ENCODE data around the gene ZBTB20.

ZBTB20 gene

DNA sequence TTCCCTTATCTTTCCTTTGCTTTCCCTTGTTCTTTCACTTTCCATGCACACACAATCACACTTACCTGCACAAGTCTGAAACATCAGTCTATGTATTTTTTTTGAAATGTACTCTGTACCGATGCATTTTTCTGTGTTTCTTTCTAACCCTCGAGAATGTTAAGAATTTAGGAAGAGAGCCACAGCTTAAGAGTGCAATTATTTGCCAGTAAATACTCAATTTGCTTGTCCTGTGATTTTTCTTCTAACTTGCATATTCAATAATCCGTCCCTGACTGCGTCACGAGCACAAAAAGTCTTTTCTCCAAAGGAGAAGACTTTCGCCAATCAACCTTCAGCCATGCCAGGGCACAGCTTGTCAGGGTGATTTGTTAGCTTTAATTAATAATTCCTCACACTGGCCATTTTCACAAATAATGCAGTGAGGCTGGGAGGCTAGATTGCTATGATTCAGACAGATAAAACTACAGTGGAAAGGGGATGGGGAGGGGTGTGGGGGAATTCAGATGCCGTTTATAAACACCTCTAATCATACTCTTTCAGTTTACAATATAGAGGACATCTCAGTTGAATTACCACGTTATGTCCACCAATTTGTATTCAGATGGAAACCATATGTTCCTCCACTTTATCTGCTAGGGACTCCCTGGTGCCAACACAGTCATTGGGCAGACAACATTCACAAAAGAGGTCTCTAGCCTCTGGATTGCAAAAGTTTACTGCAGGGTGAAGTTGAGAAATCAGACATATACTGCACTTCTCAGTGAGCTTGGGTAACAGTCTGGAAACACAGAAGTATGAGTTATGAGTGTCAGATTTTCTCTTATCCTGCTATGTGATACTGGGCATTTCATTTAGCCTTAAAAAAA lies 388.0 kb downstream of the ZBTB20 start:
- DNase-seq (ENCODE audit: insufficient read length, low spot score) (no peak), FAIRE-seq (no peak)
- TF ChIP-seq, protein P1, sequence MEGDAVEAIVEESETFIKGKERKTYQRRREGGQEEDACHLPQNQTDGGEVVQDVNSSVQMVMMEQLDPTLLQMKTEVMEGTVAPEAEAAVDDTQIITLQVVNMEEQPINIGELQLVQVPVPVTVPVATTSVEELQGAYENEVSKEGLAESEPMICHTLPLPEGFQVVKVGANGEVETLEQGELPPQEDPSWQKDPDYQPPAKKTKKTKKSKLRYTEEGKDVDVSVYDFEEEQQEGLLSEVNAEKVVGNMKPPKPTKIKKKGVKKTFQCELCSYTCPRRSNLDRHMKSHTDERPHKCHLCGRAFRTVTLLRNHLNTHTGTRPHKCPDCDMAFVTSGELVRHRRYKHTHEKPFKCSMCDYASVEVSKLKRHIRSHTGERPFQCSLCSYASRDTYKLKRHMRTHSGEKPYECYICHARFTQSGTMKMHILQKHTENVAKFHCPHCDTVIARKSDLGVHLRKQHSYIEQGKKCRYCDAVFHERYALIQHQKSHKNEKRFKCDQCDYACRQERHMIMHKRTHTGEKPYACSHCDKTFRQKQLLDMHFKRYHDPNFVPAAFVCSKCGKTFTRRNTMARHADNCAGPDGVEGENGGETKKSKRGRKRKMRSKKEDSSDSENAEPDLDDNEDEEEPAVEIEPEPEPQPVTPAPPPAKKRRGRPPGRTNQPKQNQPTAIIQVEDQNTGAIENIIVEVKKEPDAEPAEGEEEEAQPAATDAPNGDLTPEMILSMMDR (IDR thresholded peaks at IDR 0.05; ENCODE audit: insufficient read depth, missing control alignments), result no peak

DNA sequence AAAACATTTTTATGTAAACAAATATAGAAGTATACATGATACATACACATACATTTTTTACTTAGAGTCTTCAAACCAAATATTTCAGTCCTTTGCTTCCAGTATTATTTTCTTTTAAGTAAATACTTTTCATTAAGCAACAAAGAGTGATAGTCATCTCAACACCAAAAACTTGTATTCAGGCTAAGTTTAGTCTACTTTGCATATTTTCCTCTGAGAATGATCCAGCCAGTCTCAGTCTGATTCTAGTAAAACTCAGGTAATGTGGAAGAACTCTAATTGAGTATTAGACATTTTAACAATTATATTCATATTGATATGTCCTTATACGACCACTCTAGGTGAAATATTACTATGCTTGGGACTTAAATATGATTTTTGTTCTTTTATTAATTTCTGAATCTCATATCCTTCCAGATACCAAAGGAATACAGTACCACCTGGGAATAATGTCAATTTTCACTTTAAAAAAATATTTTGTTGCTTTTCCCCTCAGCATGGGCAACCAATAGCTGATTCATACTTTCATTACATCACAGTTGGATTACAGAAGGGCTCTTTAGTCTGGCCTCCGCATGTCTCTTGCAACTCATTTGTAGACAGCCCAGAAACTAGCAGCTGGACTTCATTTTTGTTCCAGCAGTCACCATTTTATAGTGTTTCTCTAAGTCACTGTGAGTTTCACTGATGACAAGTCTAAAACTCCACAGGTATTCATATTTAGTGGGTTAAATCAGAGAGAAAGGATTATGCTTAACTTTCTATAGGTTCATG lies 390.4 kb downstream of the ZBTB20 start:
- DNase-seq (ENCODE audit: insufficient read length, low spot score) (no peak), FAIRE-seq (peak; percentile 41)
- TF ChIP-seq, protein P1 (IDR thresholded peaks at IDR 0.05; ENCODE audit: insufficient read depth, missing control alignments), result no peak

- no peak for FAIRE-seq
- TF ChIP-seq, protein P1 (IDR thresholded peaks at IDR 0.05; ENCODE audit: insufficient read depth, missing control alignments), result no peak
- no peak for DNase-seq (ENCODE audit: insufficient read length, low spot score)
These were observed 400.6 kb downstream of the ZBTB20 start for GRCh38 chr3:114746502-114746901.

GRCh38 chr3:114745322-114746240 lies 401.5 kb downstream of the ZBTB20 start:
- no peak for FAIRE-seq
- DNase-seq (ENCODE audit: insufficient read length, low spot score), result no peak

DNA sequence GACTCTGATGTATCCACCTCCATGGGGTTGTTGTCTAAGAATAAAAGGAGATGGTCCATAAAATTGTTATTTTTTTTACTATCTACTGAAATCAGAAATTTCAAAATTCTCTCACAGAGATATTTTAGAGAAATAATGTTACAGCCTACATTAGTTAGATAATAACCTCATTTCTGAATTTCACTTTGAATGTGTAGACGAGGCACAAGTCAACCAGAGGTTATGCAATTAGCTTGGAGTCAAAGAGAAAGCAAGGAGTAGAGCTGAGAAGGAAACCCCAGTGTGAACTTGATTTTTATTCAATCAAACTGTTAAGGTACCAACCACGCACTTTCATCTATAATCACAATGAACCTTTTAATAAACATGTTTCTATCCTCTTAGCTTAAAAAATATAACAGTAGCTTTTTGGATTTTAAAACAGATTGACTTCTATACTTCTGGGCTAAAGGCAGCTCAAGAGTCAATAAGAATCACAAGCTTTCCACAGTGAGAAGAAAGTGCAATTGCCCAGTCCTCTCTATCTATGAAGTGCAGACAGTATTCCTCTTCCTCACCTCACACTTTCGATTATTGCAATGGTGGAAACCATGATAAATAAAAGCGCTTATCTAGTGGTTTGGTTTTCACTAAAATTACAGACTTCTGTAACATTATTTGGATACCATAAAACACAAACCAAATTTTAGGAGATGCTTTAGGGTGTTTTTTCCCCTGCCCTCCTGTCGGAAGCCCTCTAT lies 403.2 kb downstream of the ZBTB20 start:
- DNase-seq (ENCODE audit: insufficient read length, low spot score) (no peak), FAIRE-seq (no peak)
- TF ChIP-seq, protein P1 (IDR thresholded peaks at IDR 0.05; ENCODE audit: insufficient read depth, missing control alignments), result no peak

More at GRCh38 chr3:114745322-114746240, 401.5 kb downstream of the ZBTB20 start:
- TF ChIP-seq, protein P1 (IDR thresholded peaks at IDR 0.05; ENCODE audit: insufficient read depth, missing control alignments), result no peak

DNA sequence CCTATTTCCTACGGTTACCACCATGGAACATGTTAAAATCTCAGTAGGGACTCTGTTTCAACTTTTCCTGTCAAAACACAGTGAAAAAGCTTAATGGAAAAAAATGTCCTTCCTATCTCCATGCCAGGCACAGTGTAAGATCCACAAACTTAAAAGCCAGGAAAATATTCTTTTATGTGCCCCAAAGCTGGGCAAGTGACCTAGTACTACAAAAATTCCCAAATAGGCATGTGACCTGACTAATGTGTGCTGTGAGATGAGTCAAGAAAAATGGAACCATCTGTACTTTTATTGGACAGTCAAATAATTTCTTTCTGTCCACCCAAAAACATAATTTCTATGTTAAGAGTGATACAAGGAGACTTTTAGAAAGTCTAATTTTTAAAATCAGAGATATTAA lies 406.0 kb downstream of the ZBTB20 start:
- no peak for FAIRE-seq
- DNase-seq (ENCODE audit: insufficient read length, low spot score), result no peak
- TF ChIP-seq, protein P1 (IDR thresholded peaks at IDR 0.05; ENCODE audit: insufficient read depth, missing control alignments), result no peak
